ENCODE data around the gene AP2A2. TPM values are rescaled to one million over a fixed set of nuclear protein-coding genes. Genes with fewer than 3 reads are reported as not detected.

The AP2A2 gene
- total RNA-seq, 1 donor from 2014 or later = 105 TPM

- H3K4me3 Mint-ChIP-seq (ENCODE audit: unreplicated experiment) = no peak overlapping the region
- no peak overlapping the region for H3K4me2 ChIP-seq (ENCODE audit: low read length)
- H3K9me3 ChIP-seq (ENCODE audit: insufficient read depth, low read depth, low read length) = no peaks in the 10 kb centered on the region
- H3K27ac ChIP-seq (ENCODE audit: low read depth, low read length) = no peak overlapping the region
- TF ChIP-seq CTCF (IDR thresholded peaks at IDR 0.05; ENCODE audit: insufficient read depth, low read depth, low read length) (no peak), EZH2 (IDR thresholded peaks at IDR 0.05; ENCODE audit: insufficient read depth, low read length) (no peak)
- no peaks in the 10 kb centered on the region for H3K4me1 ChIP-seq (ENCODE audit: insufficient read depth, low read length)
- DNase-seq (ENCODE audit: low read depth) (no peak), FAIRE-seq (no peak)
- H3K36me3 Mint-ChIP-seq (ENCODE audit: low read depth, unreplicated experiment) = peaks cover 31% of the 10 kb centered on the region
- H3K27me3 Mint-ChIP-seq (ENCODE audit: low read depth, unreplicated experiment) = no peaks in the 10 kb centered on the region
- H3K4me1 Mint-ChIP-seq (ENCODE audit: low read depth, unreplicated experiment) = peaks cover 8% of the 10 kb centered on the region
- peaks cover 43% of the 10 kb centered on the region for H3K79me2 ChIP-seq (ENCODE audit: insufficient read depth, low read length)
- H3K9ac ChIP-seq (ENCODE audit: low read length) = no peak overlapping the region
- H3K4me3 ChIP-seq (ENCODE audit: insufficient read depth, low read depth, low read length) = no peak overlapping the region
- no peaks in the 10 kb centered on the region for H3K9me3 Mint-ChIP-seq (ENCODE audit: unreplicated experiment)
- H3K36me3 ChIP-seq (ENCODE audit: insufficient read depth, low read length) = peaks cover 7% of the 10 kb centered on the region
- peaks cover 91% of the 10 kb centered on the region for H4K20me1 ChIP-seq (ENCODE audit: insufficient read depth, low read length)
- no peak overlapping the region for H3K27ac Mint-ChIP-seq (ENCODE audit: unreplicated experiment)
- no peaks in the 10 kb centered on the region for H3K27me3 ChIP-seq (ENCODE audit: insufficient read depth, low read length)
- no peak overlapping the region for H2AFZ ChIP-seq (ENCODE audit: low read depth, low read length)
Observed at GRCh38 chr11:967995-968751, 42.5 kb downstream of the AP2A2 start.

- Histone ChIP-seq H3K27me3 (ENCODE audit: insufficient read depth, low read length) (no peaks in the 10 kb centered on the region), H3K27ac (ENCODE audit: low read depth, low read length) (no peak overlapping the region), H3K79me2 (ENCODE audit: insufficient read depth, low read length) (peaks cover 38% of the 10 kb centered on the region), H3K36me3 (ENCODE audit: insufficient read depth, low read length) (peaks cover 7% of the 10 kb centered on the region), H2AFZ (ENCODE audit: low read depth, low read length) (no peak overlapping the region), H3K9me3 (ENCODE audit: insufficient read depth, low read depth, low read length) (no peaks in the 10 kb centered on the region), H3K4me1 (ENCODE audit: insufficient read depth, low read length) (no peaks in the 10 kb centered on the region), H3K4me2 (ENCODE audit: low read length) (no peak overlapping the region), H4K20me1 (ENCODE audit: insufficient read depth, low read length) (peaks cover 90% of the 10 kb centered on the region), H3K4me3 (ENCODE audit: insufficient read depth, low read depth, low read length) (no peak overlapping the region), H3K9ac (ENCODE audit: low read length) (no peak overlapping the region)
- peaks cover 8% of the 10 kb centered on the region for H3K4me1 Mint-ChIP-seq (ENCODE audit: low read depth, unreplicated experiment)
- no peak for FAIRE-seq
- no peak overlapping the region for H3K27ac Mint-ChIP-seq (ENCODE audit: unreplicated experiment)
- no peak overlapping the region for H3K4me3 Mint-ChIP-seq (ENCODE audit: unreplicated experiment)
- no peak for DNase-seq (ENCODE audit: low read depth)
- peaks cover 29% of the 10 kb centered on the region for H3K36me3 Mint-ChIP-seq (ENCODE audit: low read depth, unreplicated experiment)
- no peaks in the 10 kb centered on the region for H3K9me3 Mint-ChIP-seq (ENCODE audit: unreplicated experiment)
- H3K27me3 Mint-ChIP-seq (ENCODE audit: low read depth, unreplicated experiment) = no peaks in the 10 kb centered on the region
- TF ChIP-seq CTCF (IDR thresholded peaks at IDR 0.05; ENCODE audit: insufficient read depth, low read depth, low read length) (no peak), EZH2 (IDR thresholded peaks at IDR 0.05; ENCODE audit: insufficient read depth, low read length) (no peak)
Observed at GRCh38 chr11:968822-969221, 43.2 kb downstream of the AP2A2 start.

GRCh38 chr11:969651-970205 lies 44.1 kb downstream of the AP2A2 start:
- Histone ChIP-seq H3K4me2 (ENCODE audit: low read length) (no peak overlapping the region), H3K27ac (ENCODE audit: low read depth, low read length) (no peak overlapping the region), H3K36me3 (ENCODE audit: insufficient read depth, low read length) (peaks cover 4% of the 10 kb centered on the region), H3K27me3 (ENCODE audit: insufficient read depth, low read length) (no peaks in the 10 kb centered on the region), H3K9me3 (ENCODE audit: insufficient read depth, low read depth, low read length) (no peaks in the 10 kb centered on the region), H3K79me2 (ENCODE audit: insufficient read depth, low read length) (peaks cover 38% of the 10 kb centered on the region), H4K20me1 (ENCODE audit: insufficient read depth, low read length) (peaks cover 88% of the 10 kb centered on the region), H3K4me1 (ENCODE audit: insufficient read depth, low read length) (no peaks in the 10 kb centered on the region), H3K9ac (ENCODE audit: low read length) (no peak overlapping the region), H3K4me3 (ENCODE audit: insufficient read depth, low read depth, low read length) (no peak overlapping the region), H2AFZ (ENCODE audit: low read depth, low read length) (no peak overlapping the region)
- peaks cover 8% of the 10 kb centered on the region for H3K4me1 Mint-ChIP-seq (ENCODE audit: low read depth, unreplicated experiment)
- TF ChIP-seq CTCF (IDR thresholded peaks at IDR 0.05; ENCODE audit: insufficient read depth, low read depth, low read length) = no peak
- TF ChIP-seq EZH2 (IDR thresholded peaks at IDR 0.05; ENCODE audit: insufficient read depth, low read length) = no peak
- H3K36me3 Mint-ChIP-seq (ENCODE audit: low read depth, unreplicated experiment) = peaks cover 22% of the 10 kb centered on the region
- no peaks in the 10 kb centered on the region for H3K27me3 Mint-ChIP-seq (ENCODE audit: low read depth, unreplicated experiment)
- H3K9me3 Mint-ChIP-seq (ENCODE audit: unreplicated experiment) = no peaks in the 10 kb centered on the region
- H3K27ac Mint-ChIP-seq (ENCODE audit: unreplicated experiment) = no peak overlapping the region
- DNase-seq (ENCODE audit: low read depth) (no peak), FAIRE-seq (no peak)
- no peak overlapping the region for H3K4me3 Mint-ChIP-seq (ENCODE audit: unreplicated experiment)
